GM23248 (cell line): ENCODE measurements around the gene ZBTB49. TPM values are rescaled to one million over a fixed set of nuclear protein-coding genes. Genes with fewer than 3 reads are reported as not detected.

ENCODE experiments used
- DNase-seq: peaks from one replicate; pipeline ENCODE4 v3.0.0-alpha.2; 2015
- H2AFZ ChIP-seq: fragments of 200-600 bp; sonication (generic); 2 replicates; pipeline ENCODE4 v1.6.1; 2016; ENCODE audit warnings: antibody characterized with exemption
- H3F3A ChIP-seq: fragments of 200-600 bp; sonication (generic); 2 replicates; pipeline ENCODE4 v1.6.1; 2016; ENCODE audit warnings: mild to moderate bottlenecking, antibody characterized with exemption, mixed run types; ENCODE audit not compliant: insufficient read depth
- H3K27ac ChIP-seq: fragments of 200-600 bp; sonication (generic); 2 replicates; pipeline ENCODE4 v1.5.1; 2016; ENCODE audit warnings: mild to moderate bottlenecking
- H3K27me3 ChIP-seq: fragments of 200-600 bp; sonication (generic); replicated peaks from 2 replicates; pipeline ENCODE4 v1.6.1; 2016; ENCODE audit warnings: mild to moderate bottlenecking; ENCODE audit not compliant: insufficient read depth
- H3K36me3 ChIP-seq: fragments of 200-600 bp; sonication (generic); 2 replicates; pipeline ENCODE4 v1.6.1; 2016; ENCODE audit warnings: low read depth, mild to moderate bottlenecking
- H3K4me1 ChIP-seq: fragments of 200-600 bp; sonication (generic); 2 replicates; pipeline ENCODE4 v1.6.1; 2016; ENCODE audit warnings: mild to moderate bottlenecking; ENCODE audit not compliant: insufficient read depth
- H3K4me2 ChIP-seq: fragments of 200-600 bp; sonication (generic); one replicate; pipeline ENCODE4 v1.6.1; 2016; ENCODE audit warnings: mild to moderate bottlenecking; ENCODE audit not compliant: unreplicated experiment
- H3K4me3 ChIP-seq: fragments of 200-600 bp; sonication (generic); 2 replicates; pipeline ENCODE4 v1.5.1; 2016; ENCODE audit warnings: mild to moderate bottlenecking
- H3K79me2 ChIP-seq: fragments of 200-600 bp; sonication (generic); 2 replicates; pipeline ENCODE4 v1.6.1; 2016; ENCODE audit warnings: mild to moderate bottlenecking; ENCODE audit not compliant: insufficient read depth
- H3K9ac ChIP-seq: fragments of 200-600 bp; sonication (generic); 2 replicates; pipeline ENCODE4 v1.6.1; 2016; ENCODE audit warnings: mild to moderate bottlenecking
- H3K9me2 ChIP-seq: fragments of 200-600 bp; sonication (generic); 2 replicates; pipeline ENCODE4 v1.6.1; 2016; ENCODE audit warnings: mixed run types, mild to moderate bottlenecking, moderate library complexity; ENCODE audit not compliant: insufficient read depth
- H3K9me3 ChIP-seq: fragments of 200-600 bp; sonication (generic); one replicate; pipeline ENCODE4 v1.6.1; 2017; ENCODE audit warnings: low read depth
- H4K20me1 ChIP-seq: fragments of 200-600 bp; sonication (generic); 2 replicates; pipeline ENCODE4 v1.6.0; 2016; ENCODE audit not compliant: insufficient read depth
- EZH2 ChIP-seq: fragments of 200-600 bp; sonication (generic); IDR thresholded peaks from 2 replicates; pipeline ENCODE4 v1.6.1; 2018; ENCODE audit warnings: antibody characterized with exemption, mild to moderate bottlenecking; ENCODE audit not compliant: insufficient read depth, poor library complexity, severe bottlenecking
- EZH2phosphoT487 ChIP-seq: fragments of 200-600 bp; sonication (generic); IDR thresholded peaks from 2 replicates; pipeline ENCODE4 v1.6.1; 2018; ENCODE audit warnings: antibody characterized with exemption, moderate library complexity, mild to moderate bottlenecking, low read depth; ENCODE audit not compliant: insufficient read depth
- WGBS, 2 experiments: methylation state at CpG; one replicate each; pipeline ENCODE4 v1.1.6; 2015 to 2017; ENCODE audit warnings: low lambda C conversion rate in 2 of 2, low coverage in 1 of 2; ENCODE audit errors: missing lambda C conversion rate in 2 of 2; 5-methylcytosine and 5-hydroxymethylcytosine counted together
- in situ Hi-C: fragments of 300-500 bp; cut with MboI; formaldehyde crosslinking; loops from 2 replicates; pipeline ENCODE4 v1.15.0; 2020
- polyA plus RNA-seq: library from polyadenylated mRNA; unstranded; fragments of >200 nt; fragmentation: Nextera tagmentation; extraction: Ambion mirVana; gene quantifications from 2 replicates; pipeline ENCODE4 v1.2.1, GENCODE V29; 2016
- total RNA-seq: library from RNA; depleted of rRNA; stranded (reverse); fragments of >200 nt; shearing (Covaris generic); gene quantifications from 2 replicates; pipeline ENCODE4 v1.2.3, GENCODE V29; 2014

ZBTB49 gene
- total and polyA plus RNA-seq, 2 experiments from 2014 or later = 1.9 to 2.9 TPM

DNA sequence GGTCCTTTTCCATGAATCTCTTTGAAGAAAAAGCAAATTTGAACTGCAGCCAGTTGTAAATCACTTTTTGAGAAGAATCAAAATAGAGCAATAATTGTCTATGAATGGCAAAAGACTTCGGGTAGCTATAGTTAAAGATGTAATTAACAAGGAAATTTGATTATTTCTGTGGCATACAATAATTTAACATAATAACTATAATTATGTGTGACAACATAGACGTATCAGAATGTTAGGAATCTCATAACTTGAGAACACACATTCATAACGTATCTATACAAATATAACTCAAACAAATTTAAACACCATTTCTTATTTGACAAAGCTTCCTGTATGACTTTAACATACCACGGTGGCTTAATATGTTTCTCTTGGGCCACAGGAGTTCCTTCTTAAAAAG, 60.9 kb downstream of the ZBTB49 start:
- DNase-seq = no peak
- no peaks in the 10 kb centered on the region for H4K20me1 ChIP-seq
- no peak overlapping the region for H3K27ac ChIP-seq
- peaks cover 34% of the 10 kb centered on the region; the same call in 1 of the 2 replicates for H3K27me3 ChIP-seq
- TF ChIP-seq EZH2 = no peak
- no peak for TF ChIP-seq EZH2phosphoT487
- no peak overlapping the region for H2AFZ ChIP-seq
- H3K4me2 ChIP-seq = no peak overlapping the region
- no peak overlapping the region for H3K9ac ChIP-seq
- H3F3A ChIP-seq = no peaks in the 10 kb centered on the region
- H3K9me3 ChIP-seq = no peaks in the 10 kb centered on the region
- no peaks in the 10 kb centered on the region for H3K36me3 ChIP-seq
- WGBS, 2 experiments = 29 to 35% methylated on average over 4 of the region's 4 CpGs
- in situ Hi-C loops = no loop called here
- no peak overlapping the region for H3K4me3 ChIP-seq
- H3K79me2 ChIP-seq = no peaks in the 10 kb centered on the region
- no peaks in the 10 kb centered on the region for H3K9me2 ChIP-seq
- H3K4me1 ChIP-seq = no peaks in the 10 kb centered on the region

DNA sequence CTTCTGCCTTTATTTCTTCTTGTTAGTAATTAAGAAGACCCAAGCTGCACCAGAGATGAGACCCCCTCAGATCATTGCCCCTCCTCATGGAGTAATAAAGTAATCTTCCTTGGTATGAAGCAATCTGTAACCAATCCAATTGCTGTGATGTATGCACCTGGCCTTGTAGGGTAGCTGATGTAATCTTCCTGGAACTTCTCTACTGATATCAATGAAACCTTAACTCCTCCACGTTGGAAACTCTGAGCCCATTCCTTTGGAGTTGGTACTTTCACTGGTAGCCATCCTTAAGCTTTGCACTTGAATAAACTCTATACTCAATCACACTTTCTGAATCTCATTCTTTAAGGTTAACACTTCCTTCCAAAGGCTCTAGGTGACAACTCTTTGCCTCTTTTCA, 65.3 kb downstream of the ZBTB49 start:
- Histone ChIP-seq H3K9me3 (no peaks in the 10 kb centered on the region), H3K4me1 (no peaks in the 10 kb centered on the region), H3K4me2 (no peak overlapping the region), H3K27me3 (peaks cover 53% of the 10 kb centered on the region), H2AFZ (no peak overlapping the region), H3F3A (no peaks in the 10 kb centered on the region), H3K9me2 (no peaks in the 10 kb centered on the region), H3K79me2 (no peaks in the 10 kb centered on the region), H3K27ac (no peak overlapping the region), H3K4me3 (no peak overlapping the region), H3K36me3 (no peaks in the 10 kb centered on the region), H3K9ac (no peak overlapping the region), H4K20me1 (no peaks in the 10 kb centered on the region)
- in situ Hi-C loops = no loop called here
- DNase-seq = no peak
- no peak for TF ChIP-seq EZH2phosphoT487
- no peak for TF ChIP-seq EZH2
- WGBS, 2 experiments = 17 to 18% methylated on average over 1 of the region's 1 CpG

DNA sequence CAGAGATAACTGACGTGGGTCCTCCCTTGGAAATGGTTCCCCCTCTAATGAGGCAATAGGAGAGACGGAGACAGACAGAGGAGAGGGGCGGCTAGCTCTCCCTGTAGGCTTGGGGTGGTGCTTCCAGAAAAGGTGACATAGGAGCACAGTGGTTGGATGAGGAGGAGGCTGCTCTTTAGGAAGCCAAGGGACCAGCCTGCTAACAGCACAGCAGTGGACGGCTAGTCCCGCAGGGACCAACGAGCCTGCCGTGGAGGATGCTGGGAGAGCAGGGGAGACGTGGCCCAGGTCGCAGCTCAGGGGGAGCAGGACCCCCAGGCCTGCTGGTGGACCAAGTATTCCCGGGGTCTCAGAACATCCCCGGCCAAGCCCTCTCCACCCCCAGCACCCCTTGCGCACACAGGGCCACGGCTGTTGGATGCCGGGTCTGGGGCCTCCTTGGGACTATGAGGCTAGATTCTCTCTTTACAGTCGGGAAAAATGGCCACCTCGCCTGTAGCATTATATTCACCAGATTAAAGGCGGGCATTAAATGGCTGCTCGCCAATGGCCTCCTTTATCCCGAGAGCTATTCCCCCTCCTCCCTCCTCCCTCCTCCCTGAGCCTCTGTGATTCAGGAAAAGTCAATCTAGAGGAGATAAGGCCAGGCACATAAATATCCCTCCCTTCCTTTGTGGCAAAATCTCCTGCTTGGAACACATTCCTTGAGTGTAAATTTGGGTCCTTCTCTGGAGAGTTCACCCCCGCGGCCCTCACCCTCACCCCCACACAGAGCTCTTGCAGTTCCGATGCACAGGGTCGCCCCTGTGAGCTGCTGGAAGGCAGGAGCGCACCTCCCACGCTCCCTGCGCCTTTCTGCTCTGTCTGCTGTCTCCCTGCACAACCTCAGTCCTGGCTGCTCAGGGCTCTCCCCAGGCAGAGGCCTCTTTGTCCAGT, 66.3 kb downstream of the ZBTB49 start:
- no peak overlapping the region for H3K27ac ChIP-seq
- H3K9me2 ChIP-seq = no peaks in the 10 kb centered on the region
- H3K79me2 ChIP-seq = no peaks in the 10 kb centered on the region
- peaks cover 59% of the 10 kb centered on the region for H3K27me3 ChIP-seq
- no peak overlapping the region for H3K4me3 ChIP-seq
- TF ChIP-seq EZH2phosphoT487 = no peak
- TF ChIP-seq EZH2 = no peak
- H3K4me1 ChIP-seq = no peaks in the 10 kb centered on the region
- no peak overlapping the region for H2AFZ ChIP-seq
- no peaks in the 10 kb centered on the region for H4K20me1 ChIP-seq
- H3K36me3 ChIP-seq = no peaks in the 10 kb centered on the region
- in situ Hi-C loops = no loop called here
- no peaks in the 10 kb centered on the region for H3K9me3 ChIP-seq
- no peaks in the 10 kb centered on the region for H3F3A ChIP-seq
- H3K9ac ChIP-seq = no peak overlapping the region
- no peak for DNase-seq
- H3K4me2 ChIP-seq = no peak overlapping the region
- 51 to 53% methylated on average over 23 to 26 of the region's 26 CpGs for WGBS, 2 experiments

DNA sequence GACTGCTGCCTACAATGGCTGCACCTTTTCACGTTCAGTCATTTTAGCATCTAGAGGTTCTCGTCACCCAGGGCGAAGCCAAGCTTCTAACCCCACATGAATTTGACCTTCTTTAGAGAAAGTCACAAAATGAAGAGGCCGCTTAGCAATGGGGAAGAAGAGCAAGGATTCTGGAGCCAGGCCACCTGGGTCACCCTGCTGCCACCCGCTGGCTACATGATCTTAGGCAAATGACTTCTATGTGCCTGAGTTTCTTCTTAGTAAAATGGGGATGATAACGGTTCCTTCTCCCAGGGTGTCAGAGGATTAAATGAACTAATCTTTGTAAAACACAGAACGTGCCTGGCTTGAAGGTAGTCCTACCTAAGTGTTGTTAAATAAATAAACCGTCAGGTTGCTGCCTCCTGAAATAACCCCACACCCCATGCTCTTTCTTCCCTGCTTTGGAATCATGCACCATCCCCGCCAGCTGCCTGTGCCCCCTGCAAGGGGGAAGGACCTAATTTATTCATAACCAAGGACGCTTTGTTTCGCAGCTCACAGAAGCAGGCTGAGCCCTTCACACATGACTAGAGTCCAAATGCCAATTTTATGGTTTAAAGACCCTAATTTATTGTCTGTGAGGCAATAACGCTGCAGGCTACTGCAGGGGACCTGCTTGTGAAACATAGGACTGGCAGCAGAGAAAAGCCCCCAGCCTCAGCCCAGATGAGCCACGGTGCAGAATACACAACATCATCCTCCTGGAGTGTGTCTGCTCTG, 68.2 kb downstream of the ZBTB49 start:
- Histone ChIP-seq H3K9me3 (no peaks in the 10 kb centered on the region), H3K4me2 (no peak overlapping the region), H3K4me3 (no peak overlapping the region), H3K79me2 (no peaks in the 10 kb centered on the region), H3K9ac (no peak overlapping the region), H3K27ac (no peak overlapping the region), H3K4me1 (no peaks in the 10 kb centered on the region), H3F3A (no peaks in the 10 kb centered on the region), H3K36me3 (no peaks in the 10 kb centered on the region), H2AFZ (no peak overlapping the region), H4K20me1 (no peaks in the 10 kb centered on the region), H3K27me3 (peaks cover 56% of the 10 kb centered on the region), H3K9me2 (no peaks in the 10 kb centered on the region)
- 20% methylated on average over 13 of the region's 13 CpGs for WGBS, 2 experiments
- no peak for DNase-seq
- TF ChIP-seq EZH2 = no peak
- in situ Hi-C loops = no loop called here
